Measurements from ENCODE around the gene ARID2.

- TF ChIP-seq POLR2AphosphoS5 (IDR thresholded peaks at IDR 0.05; ENCODE audit: low read depth, low read length) (no peak), SIN3A (IDR thresholded peaks at IDR 0.05; ENCODE audit: borderline replicate concordance, insufficient read depth, low read length) (no peak), FOXP2 (optimal IDR thresholded peaks at IDR 0.05; ENCODE audit: borderline replicate concordance, extremely low read depth, extremely low read length, insufficient read depth) (no peak)
- TF ChIP-seq, protein P1, sequence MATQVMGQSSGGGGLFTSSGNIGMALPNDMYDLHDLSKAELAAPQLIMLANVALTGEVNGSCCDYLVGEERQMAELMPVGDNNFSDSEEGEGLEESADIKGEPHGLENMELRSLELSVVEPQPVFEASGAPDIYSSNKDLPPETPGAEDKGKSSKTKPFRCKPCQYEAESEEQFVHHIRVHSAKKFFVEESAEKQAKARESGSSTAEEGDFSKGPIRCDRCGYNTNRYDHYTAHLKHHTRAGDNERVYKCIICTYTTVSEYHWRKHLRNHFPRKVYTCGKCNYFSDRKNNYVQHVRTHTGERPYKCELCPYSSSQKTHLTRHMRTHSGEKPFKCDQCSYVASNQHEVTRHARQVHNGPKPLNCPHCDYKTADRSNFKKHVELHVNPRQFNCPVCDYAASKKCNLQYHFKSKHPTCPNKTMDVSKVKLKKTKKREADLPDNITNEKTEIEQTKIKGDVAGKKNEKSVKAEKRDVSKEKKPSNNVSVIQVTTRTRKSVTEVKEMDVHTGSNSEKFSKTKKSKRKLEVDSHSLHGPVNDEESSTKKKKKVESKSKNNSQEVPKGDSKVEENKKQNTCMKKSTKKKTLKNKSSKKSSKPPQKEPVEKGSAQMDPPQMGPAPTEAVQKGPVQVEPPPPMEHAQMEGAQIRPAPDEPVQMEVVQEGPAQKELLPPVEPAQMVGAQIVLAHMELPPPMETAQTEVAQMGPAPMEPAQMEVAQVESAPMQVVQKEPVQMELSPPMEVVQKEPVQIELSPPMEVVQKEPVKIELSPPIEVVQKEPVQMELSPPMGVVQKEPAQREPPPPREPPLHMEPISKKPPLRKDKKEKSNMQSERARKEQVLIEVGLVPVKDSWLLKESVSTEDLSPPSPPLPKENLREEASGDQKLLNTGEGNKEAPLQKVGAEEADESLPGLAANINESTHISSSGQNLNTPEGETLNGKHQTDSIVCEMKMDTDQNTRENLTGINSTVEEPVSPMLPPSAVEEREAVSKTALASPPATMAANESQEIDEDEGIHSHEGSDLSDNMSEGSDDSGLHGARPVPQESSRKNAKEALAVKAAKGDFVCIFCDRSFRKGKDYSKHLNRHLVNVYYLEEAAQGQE (IDR thresholded peaks at IDR 0.05; ENCODE audit: insufficient read depth in 1 of 2, low read depth in 2 of 2, low read length in 2 of 2) = no peak
Measured at GRCh38 chr12:45833401-45833800, 103.9 kb downstream of the ARID2 start.

All from PFSK-1 (cell line).